ENCODE results near the gene WNK2.
A peak's percentile ranks its signal among the peaks of the same experiment; 100 is the strongest.

The WNK2 gene

GRCh38 chr9:93292664-93293328 lies 108.9 kb downstream of the WNK2 start:
- no peak for DNase-seq (ENCODE audit: low read depth in 2 of 2)

- DNase-seq (ENCODE audit: low read depth in 2 of 2) = no peak
Measured at GRCh38 chr9:93294011-93294410, 110.1 kb downstream of the WNK2 start.

GRCh38 chr9:93295031-93295430 lies 111.1 kb downstream of the WNK2 start:
- DNase-seq (ENCODE audit: low read depth in 2 of 2) = no peak

- DNase-seq (ENCODE audit: low read depth in 2 of 2) = no peak
Measured at GRCh38 chr9:93295456-93296076, 111.6 kb downstream of the WNK2 start.

- DNase-seq (ENCODE audit: low read depth in 2 of 2) = no peak
Measured at GRCh38 chr9:93296889-93297480, 113.0 kb downstream of the WNK2 start.

GRCh38 chr9:93297659-93298497 lies 113.9 kb downstream of the WNK2 start:
- DNase-seq (ENCODE audit: low read depth in 2 of 2) = no peak

- no peak for DNase-seq (ENCODE audit: low read depth in 2 of 2)
Measured at GRCh38 chr9:93298498-93299417, 114.8 kb downstream of the WNK2 start.

- no peak for DNase-seq (ENCODE audit: low read depth in 2 of 2)
Measured at GRCh38 chr9:93299418-93300174, 115.7 kb downstream of the WNK2 start.

GRCh38 chr9:93300175-93300572 lies 116.2 kb downstream of the WNK2 start:
- no peak for DNase-seq (ENCODE audit: low read depth in 2 of 2)

- no peak for DNase-seq (ENCODE audit: low read depth in 2 of 2)
Measured at GRCh38 chr9:93300585-93301081, 116.7 kb downstream of the WNK2 start.

- DNase-seq (ENCODE audit: low read depth in 2 of 2) = no peak
Measured at GRCh38 chr9:93301291-93301811, 117.4 kb downstream of the WNK2 start.

- DNase-seq (ENCODE audit: low read depth in 2 of 2) = no peak
Measured at GRCh38 chr9:93301911-93302541, 118.1 kb downstream of the WNK2 start.

GRCh38 chr9:93302586-93303257 lies 118.8 kb downstream of the WNK2 start:
- DNase-seq (ENCODE audit: low read depth in 2 of 2) = peak; percentile 22 to 39

GRCh38 chr9:93303258-93303771 lies 119.4 kb downstream of the WNK2 start:
- no peak for DNase-seq (ENCODE audit: low read depth in 2 of 2)

GRCh38 chr9:93303806-93304573 lies 120.1 kb downstream of the WNK2 start:
- DNase-seq (ENCODE audit: low read depth in 2 of 2) = no peak

- no peak for DNase-seq (ENCODE audit: low read depth in 2 of 2)
Measured at GRCh38 chr9:93304574-93305496, 120.9 kb downstream of the WNK2 start.

- no peak for DNase-seq (ENCODE audit: low read depth in 2 of 2)
Measured at GRCh38 chr9:93305497-93306020, 121.6 kb downstream of the WNK2 start.

Data from stimulated activated CD8-positive, alpha-beta memory T cell treated with anti-CD3 and anti-CD28 coated beads, Interleukin-15, amount 100 ng/mL, for 4 hours (primary cell).